HG03095 (cell line): ENCODE measurements around the gene RPP40.
"Not testable (repeated sequence)": the region's sequence is repeated elsewhere in the genome, so short reads cannot be mapped to it uniquely, and the experiment has no call there.

Experiments used
- ATAC-seq: cut with Tn5 transposase; IDR thresholded peaks from one replicate; pipeline ENCODE4 v1.9.1; 2021; ENCODE audit warnings: moderate library complexity; ENCODE audit not compliant: unreplicated experiment

Gene RPP40

DNA sequence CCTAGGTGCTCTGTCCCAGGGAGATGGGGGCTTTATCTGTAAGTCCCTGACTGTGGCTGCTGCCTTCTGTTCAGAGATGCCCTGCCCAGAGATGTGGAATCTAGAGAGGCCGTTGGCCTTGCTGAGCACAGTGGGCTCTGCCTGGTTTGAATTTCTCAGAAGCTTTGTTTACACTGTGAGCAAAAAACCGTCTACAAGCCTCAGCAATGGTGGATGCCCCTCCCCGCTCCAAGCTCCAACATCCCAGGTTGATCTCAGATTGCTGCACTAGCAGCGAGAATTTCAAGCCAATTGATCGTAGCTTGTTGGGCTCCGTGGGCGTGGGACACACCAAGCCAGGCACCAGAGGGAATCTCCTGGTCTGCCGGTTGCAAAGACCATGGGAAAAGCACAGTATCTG is 16.3 kb upstream of the RPP40 start:
- no peak for ATAC-seq

DNA sequence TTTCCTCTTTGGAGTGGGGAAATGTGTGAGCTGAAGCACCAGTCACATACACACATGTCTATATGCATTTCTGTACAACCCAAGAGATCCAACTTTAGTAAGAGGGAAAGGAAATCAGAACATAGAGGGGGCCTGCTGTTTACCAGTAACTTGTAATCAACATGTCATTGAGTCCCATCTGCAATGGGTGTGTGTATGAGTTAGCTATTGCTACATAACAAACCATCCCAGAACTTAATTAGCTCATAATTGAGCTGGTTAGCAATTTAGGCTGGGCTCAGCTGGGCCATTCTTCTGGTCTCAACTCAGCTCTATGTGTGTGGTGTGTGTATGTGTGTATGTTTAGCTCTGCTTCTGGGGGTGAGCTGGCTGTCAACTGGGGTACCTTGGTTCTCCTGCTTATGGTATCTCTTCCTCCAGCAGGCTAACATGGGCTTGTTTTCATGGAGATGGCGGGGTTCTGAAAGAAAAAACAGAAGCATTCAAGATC is 10.3 kb upstream of the RPP40 start:
- no peak for ATAC-seq

DNA sequence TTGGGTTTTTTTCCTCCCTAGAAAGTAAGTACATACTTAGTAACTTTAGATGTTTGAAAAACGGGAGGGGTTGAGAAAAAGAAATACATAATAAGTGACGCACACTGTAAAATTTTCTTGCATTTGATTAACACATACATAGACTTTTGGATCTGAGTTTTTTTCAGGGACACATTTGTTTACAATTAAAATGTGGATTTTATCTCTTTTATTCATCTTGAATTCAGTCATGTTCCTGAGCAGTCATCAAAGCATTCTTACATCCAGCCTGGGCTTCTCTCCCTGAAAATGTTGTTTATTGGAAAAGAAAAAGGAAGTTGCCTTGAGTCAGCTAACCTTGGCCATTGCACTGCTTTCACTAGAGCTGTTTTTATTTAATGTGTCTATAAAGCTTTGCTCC is 8.7 kb upstream of the RPP40 start:
- ATAC-seq, result no peak

DNA sequence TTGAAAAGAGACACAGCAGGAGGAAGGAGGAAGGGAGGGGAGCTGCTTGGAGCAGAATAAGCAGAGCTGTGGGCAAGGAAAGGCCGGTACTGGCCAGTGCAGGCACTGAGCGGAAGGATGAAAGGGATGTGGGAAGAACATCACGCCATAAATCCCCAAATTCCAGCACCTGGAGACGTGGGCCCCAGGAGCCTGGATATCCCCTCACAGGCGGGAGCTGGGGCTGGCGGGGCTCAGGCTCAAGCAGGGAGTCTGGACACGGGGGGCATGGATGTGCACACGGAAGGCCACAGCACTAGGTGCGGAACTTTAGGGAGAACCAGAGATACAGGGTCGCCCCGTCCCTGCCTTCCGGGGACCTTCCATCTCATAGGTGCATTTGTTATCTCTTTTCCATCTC is 7.5 kb upstream of the RPP40 start:
- no peak for ATAC-seq

DNA sequence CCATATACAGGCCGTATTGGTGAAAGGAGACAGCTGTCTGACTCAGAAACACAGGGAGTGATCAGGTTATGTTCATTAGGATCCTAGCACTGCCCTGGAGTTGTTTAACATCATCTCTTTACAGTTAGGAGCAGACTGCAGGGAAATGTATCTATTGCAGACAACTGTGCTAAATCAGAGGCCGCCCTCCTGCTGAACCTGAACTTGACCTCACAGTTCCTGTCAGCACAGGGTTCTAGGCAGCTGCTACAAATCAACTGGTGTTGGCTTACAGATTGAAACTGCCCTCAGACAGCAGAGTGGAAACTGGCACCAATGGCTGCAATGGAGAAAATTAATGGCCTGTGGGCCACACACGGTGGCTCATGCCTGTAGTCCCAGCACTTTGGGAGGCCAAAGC is 3.7 kb upstream of the RPP40 start:
- no peak for ATAC-seq

DNA sequence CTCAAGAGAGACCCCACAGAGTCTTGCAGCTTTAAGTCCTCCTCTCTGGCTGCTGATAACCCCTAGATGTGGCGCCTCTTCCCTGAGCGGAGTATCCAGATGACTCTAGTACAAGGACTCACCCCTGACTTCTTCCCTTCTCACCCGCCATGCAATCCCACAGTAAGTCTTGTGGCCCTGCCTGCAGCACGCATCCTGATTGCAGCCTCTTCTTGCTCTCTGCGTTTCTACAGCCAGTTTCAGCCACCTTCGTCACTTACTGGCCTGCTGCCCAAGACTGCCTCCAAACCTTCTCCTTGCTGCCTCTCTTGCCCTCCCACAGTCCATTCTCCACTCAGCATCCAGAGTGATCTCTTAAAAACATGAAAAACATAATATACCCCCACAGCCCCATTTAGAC is 2.4 kb upstream of the RPP40 start:
- ATAC-seq, result no peak

DNA sequence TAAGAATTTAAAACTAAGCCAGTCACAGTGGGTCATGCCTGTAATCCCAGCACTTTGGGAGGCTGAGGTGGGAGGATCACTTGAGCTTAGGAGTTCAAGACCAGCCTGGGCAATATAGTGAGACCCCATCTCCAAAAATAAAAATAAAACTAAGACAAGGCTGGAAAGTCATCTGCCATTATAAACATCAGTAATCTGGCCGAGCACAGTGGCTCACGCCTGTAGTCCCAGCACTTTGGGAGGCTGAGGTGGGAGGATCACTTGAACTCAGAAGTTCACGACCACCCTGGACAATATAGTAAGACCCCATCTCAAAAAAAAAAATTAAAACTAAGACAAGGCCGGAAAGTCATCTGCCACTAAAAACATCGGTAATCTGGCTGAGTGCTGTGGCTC is 1.2 kb upstream of the RPP40 start:
- not testable (repeated sequence) for ATAC-seq

DNA sequence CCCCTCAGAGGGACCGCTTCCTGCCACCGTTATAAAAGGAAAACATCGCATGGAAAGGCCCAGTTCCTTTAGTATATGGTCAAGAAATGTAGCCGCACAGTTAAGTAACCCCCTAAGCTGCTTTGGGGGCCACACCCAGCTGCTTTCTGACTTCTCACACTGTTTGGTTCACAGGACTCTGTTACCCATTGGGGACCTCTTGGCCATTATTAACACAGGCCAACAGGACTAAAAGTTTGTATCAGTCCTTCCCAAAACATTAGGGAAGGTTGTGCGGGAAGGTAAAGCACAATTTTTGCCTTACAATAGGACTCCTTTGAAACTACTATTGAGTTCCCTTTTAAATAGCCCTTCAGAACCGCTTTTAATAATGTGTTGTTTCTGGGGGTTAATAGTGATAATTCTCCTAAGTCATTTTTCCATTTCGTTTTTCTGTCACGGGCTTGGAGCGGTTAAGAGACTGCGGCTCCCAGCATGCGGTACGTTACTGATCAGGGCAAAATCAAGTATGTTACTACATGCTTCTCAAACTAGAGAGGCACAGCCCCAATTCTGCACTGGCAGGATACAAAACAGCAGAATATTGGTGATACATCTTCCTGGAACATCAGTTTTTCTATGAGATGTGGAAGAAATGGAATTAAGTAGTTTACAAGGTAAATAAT is 668 bp upstream of the RPP40 start:
- no peak for ATAC-seq

DNA sequence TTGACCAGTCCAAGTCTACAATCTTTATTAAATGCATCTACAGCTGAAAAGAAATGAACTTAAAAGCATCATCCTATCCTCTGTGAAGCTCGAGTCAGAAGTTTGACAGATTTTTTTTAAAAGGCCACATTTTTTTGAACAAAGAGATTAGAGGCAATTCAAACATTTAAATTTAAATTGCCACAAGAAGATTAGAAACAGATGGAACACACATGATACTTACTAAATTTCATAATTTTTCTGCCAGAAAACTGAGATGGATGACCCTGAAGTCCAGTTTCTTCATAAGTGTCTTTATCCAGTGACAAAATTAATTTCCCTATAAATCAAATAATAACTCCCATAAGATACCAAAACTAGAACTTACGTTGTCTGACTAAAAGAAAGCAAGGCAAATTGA is 4.3 kb downstream of the RPP40 start:
- no peak for ATAC-seq

DNA sequence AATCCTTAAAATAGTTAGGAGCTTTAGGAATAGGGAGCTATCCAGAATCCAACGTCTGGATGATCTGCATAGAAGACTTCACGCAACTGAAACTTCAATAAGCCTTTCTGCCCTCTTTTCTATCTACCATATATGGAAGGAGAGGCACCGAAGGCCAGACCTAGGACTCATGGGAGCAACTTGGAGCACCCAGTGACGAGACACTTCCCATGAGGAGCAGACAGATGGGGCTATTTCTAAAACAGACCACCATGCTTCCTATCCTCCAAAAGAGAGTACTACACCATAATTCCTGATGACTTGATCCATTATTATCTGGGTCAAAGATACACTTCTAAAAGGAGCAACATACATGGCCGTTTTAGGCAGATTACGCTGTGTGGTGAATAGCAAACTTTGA is 6.0 kb downstream of the RPP40 start:
- no peak for ATAC-seq

DNA sequence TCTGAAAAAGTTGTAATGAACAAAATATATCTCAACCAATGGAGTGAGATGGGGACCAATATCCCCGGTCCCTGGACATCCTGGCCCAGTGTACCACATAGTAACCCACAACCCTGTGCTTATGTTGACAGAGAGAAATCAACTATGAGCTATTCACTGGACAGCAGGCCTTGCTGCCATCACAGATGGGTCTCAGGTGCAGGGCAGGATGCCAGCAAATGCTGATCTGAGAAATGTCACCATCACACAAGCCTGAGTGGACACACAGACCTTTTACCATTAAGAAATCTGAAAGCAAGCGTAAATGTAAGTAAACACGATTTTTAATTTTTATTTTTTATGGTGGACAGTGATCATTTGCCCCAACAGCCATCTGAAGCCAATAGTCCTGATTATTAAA is 9.1 kb downstream of the RPP40 start:
- no peak for ATAC-seq

DNA sequence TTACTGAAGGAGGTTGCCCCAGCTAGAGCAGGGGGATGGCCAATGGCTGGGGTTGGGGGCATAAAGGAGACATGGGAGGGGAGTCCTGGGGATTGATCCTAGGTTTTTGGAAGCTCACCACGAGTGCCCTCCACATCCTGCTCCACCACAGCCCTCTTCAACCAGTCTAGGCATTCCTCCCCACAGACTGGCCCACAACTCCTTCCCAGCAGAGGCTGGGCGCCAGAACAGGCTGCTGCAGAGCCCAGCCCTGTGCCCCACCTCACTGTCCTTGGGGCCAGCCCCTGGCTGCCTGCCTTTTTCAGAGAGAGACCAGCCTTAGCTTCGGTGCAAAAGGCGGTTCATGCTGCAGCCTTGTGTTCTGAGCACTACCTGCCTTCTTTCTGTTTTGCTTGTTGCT is 16.4 kb downstream of the RPP40 start:
- ATAC-seq, result no peak

DNA sequence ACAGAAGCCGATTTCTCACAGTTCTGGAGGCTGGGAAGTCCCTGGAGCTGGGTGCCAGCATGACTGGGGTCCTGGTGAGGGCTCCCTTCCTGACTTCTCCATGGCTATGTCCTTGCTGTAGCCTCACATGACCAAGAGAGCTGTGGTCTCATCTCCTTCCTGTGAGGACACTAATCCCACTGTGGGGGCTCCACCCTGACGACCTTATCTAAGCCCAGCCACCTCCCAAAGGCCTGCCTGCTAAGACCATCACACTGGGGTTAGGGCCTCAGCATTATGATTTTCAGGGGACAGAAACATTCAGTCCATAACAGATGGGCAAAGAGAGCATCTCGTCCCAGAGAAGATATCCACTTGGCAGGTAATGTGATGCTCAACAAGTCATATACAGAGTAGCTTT is 16.8 kb downstream of the RPP40 start:
- no peak for ATAC-seq

DNA sequence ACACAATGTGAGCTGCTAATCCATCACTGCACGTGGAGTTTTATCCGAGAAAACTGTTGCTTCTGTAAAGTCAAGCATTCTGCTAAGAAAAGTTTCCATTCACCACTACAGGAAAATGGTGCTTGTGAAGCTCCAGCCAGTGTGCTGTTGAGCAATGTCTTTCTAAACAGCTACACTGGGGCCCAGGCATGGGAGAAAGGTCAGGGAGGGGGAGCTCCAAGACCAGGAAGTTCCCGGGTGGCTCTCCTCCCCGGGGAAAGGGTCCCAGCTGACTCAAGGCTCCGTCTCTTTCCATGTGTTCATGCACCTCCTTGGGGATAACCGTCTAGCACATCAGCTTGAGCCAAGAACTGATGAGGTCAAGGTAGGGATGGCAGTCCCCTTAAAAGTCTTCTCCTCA is 20.5 kb downstream of the RPP40 start:
- no peak for ATAC-seq

DNA sequence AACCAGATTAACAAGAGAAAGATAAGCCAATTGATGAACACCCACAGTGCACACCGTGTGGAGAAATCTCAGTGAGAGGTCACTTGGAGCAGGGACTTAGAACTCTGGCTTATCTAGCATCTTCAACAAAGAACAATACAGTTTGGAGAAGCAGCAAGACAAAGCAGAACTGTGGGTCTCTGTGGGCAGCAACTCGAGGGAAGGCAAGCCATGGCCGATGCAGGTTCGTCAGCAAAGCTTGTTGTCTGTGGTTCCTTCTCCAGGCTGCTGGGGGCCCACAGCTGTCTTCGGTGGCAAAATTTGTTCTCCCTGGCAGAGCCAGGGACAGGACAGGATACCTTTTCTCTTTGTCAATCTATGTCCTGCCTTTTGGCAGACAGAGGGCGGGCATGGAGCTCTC is 22.1 kb downstream of the RPP40 start:
- ATAC-seq, result no peak

DNA sequence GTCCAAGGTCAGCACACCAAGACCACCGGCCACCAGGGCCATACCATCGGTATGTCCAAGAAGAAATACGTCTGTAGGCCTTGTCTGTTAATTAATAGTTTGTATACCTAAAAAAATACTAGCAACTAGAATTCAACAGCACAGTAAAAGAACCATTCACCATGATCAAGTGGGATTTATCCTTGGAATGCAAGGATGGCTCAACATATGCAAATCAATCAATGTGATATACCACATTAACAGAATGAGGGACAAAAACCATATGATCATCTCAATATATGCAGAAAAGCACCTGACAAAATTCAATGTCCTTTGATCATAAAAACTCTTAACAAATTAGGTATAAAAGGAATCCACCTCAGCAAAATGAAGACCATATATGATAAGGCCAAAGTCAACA is 24.4 kb downstream of the RPP40 start:
- ATAC-seq, result no peak

DNA sequence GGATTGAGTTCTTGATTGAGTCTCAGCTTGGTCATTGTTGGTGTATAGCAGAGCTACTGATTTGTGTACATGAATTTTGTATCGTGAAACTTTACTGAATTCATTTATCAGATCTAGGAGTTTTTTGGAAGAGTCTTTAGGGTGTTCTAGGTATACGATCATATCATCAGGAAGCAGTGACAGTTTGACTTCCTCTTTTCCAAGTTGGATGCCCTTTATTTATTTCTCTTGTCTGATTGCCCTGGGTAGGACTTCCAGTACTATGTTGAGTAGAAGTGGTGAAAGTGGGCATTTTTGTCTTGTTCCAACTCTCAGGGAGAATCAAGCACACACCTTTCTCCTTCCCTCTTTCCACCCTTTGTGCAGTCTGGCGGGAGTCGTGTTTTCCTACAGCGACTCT is 26.4 kb downstream of the RPP40 start:
- ATAC-seq, result no peak

DNA sequence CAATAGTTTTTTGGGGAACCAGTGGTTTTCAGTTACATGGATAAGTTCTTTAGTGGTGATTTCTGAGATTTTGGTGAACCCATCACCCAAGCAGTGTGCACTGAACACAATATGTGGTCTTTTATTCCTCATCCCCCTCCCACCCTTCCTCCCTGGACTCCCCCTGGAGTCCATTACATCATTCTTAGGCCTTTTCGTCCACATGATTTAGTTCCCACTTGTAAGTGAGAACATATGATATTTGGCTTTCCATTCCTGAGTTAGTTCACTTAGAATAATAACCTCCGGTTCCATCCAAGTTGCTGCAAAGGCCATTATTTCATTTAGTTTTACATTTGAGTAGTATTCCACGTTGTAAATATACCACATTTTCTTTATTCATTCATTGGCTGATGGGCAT is 28.3 kb downstream of the RPP40 start:
- no peak for ATAC-seq

DNA sequence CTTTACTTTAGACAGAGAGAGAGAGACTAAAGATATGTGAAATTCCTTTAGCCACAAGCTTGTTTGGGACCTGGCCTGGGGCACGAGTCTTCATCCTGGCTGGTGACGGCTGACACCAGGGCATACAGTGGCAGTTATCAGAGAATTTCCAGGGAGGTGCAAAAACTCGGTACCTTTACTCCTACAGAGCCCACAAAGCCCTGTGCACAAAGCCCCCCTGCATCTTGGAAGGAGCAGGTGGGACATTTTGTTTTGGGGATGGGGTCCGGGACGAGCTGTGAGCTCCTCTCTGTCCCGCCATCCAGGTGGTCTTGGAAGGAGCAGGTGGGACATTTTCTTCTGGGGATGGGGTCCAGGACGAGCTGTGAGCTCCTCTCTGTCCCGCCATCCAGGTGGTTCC is 28.9 kb downstream of the RPP40 start:
- ATAC-seq, result no peak

DNA sequence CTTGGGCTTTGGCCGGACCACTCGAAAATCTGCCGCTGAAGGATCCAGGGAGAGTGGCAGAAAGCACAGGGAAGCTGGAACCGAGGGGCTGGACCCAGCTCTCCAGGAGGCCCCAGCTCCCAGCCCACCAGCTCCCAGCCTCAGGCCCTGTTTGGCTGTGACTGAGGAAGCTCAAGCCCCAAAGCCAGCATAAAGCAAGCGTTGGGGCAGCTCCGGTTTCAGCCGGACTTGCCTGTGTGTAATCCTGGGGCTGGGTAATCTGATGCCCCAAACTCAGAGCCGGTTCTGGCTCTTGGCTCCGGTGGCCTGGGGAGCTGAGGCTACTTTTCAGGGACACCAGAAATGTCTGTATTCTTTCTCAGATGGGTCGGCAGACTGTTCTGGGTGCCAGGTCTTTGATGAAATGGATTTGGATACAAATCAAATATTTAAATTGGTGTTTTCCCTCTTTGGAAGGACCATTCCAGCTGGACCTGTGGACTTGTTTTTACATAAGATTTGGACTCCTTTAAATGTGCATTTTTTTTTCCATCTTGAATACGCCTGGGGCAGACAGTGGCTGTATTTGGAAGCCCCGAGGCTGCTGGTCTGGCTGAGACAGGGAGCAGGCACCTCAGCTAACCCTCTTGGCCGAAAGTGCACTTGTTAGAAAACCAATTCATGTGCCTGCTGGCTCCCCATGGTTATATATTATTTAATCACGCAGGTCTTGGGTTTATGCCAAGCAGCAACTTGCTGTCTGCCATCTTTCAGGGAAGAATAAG is 29.7 kb downstream of the RPP40 start:
- no peak for ATAC-seq

DNA sequence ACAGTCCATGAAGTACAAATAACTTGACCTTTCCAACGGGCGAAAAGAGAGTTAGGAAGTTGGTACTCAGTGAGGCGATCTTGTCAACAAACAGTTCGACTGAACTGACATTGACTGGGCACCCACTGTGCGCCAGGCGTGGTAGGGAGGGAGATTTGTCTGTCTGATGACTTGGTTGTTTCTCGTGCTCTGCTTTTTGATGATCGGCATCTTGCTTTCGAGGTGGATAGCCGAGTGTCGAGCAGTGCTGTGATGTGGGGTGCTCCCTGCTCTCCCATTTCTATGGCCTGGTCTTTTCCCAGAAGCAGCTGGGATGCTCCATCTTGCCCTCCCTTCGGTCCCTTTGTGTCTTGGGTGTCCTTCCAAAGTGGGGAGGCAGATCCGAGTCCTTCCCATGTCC is 30.4 kb downstream of the RPP40 start:
- ATAC-seq, result no peak

DNA sequence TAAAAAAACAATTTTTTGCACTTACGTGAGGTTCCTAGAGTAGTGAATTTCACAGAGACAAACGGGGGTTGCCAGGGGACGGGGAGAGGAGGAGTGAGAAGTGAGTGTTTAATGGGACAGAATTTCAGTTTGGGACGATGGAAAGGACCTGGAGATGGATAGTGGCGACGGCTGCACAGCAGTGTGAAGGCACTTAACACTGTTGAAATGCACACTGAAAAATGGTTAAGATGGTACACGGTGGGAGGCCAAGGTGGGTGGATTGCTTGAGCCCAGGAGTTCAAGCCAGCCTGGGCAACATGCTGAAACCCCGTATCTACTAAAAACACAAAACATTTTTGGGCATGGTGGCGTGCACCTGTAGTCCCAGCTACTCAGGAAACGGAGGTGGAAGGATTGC is 31.4 kb downstream of the RPP40 start:
- no peak for ATAC-seq

DNA sequence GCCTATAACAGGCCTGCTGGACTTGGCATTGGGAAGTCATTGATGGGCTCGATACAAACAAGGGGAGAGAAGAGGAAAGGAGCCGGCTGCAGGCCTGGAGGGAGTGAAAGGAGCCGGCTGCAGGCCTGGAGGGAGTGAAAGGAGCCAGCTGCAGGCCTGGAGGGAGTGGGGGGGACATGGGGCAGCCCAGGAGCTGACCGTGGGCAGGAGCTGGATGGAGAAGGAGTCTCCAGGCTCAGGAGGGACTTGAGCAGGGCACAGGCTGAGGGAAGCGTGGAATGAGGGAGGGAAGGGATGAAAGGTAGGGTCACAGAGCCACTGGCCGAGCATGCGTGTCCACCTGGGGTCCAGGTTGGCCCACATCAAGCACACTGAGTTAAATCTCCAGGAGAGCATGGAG is 32.0 kb downstream of the RPP40 start:
- ATAC-seq, result no peak
